OCI-M2 (cell line): ENCODE results near the gene C11orf86.

ENCODE experiments used
- DNase-seq: peaks from one replicate; lab custom pipeline; 2025; ENCODE audit not compliant: unreplicated experiment; lab: John Stamatoyannopoulos, UW

C11orf86 gene

DNA sequence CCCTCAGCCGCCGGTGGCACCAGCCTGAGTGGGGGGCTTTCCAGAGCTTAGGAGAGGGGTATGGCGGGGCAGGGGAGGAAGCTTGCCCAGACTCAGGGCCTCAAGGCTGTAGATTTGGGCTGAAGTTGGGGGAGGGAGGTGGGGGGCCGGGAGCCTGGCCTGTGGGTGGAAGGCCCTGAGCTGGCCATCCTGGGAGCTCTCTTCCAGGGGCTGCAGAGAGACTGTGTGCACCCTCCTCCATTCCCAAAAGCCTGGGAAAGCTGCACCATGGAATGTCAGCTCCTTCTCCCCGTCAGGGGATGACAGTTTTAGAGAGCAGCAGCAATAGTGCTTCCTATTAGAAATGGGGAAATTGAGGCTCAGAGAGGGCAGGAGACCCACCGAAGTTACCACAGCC is 48.9 kb downstream of the C11orf86 start:
- no peak for DNase-seq

DNA sequence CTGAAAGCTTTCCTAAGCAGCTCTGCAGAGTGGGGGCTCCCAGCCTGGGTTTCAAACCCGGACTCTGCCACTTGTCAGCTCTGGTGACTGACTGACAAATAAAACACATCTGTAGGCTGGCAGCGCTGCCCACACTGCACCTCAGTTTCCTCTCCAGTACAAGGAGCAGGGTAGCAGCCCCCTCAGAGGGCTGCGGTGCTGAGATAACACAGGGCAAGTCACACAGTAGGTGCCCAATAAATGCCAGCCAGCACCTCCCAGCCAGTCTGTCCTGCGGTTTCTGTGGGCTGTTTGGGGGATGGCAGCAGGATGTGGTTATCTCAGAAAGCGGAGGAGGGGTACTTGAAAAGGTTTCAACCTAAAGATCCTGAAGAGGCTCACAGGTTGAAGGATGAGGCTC is 49.3 kb downstream of the C11orf86 start:
- DNase-seq = no peak

DNA sequence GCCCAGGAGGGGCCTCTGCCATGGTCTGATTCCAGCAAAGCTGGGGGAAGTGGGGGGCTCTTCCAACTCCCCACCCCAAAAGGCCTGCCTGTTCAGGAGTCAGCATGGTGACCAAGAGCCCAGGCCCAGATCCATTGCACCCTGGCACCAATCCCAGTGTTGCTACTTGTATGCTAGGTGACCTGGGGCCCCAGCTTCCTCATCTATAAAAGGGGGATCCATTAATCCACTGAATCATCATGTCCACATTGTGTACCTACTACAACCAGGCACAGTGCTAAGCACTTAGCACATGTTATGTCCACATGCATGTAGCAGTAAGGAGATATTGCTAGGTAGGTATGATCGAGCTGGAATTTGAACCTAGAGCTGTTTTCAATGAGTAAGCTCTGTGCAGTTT is 49.9 kb downstream of the C11orf86 start:
- no peak for DNase-seq

DNA sequence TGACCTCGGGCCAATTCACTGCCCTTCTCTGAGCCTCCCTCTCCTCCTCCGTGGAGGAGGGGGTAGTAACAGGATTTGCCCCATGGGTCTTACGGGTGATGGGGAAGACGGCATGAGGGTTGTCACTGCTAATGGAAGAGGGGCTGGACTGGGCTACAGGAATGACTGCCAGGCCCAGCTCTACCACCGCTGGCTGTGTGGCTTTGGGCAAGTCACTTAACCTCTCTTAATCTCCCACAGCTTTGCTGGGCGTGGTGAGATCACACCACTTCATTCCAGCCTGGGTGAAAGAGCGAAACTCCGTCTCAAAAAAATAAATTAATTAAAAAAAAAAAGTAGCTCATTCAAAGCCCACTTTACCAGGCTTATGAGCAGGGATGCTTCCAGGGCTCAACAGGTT is 50.6 kb downstream of the C11orf86 start:
- no peak for DNase-seq
